Epidermal melanocyte (primary cell): ENCODE measurements around the gene C2CD2.

Experiments
- DNase-seq: peaks from one replicate; pipeline ENCODE4 v3.0.0; 2011; ENCODE audit warnings: low spot score; ENCODE audit not compliant: insufficient read length

C2CD2 gene

DNA sequence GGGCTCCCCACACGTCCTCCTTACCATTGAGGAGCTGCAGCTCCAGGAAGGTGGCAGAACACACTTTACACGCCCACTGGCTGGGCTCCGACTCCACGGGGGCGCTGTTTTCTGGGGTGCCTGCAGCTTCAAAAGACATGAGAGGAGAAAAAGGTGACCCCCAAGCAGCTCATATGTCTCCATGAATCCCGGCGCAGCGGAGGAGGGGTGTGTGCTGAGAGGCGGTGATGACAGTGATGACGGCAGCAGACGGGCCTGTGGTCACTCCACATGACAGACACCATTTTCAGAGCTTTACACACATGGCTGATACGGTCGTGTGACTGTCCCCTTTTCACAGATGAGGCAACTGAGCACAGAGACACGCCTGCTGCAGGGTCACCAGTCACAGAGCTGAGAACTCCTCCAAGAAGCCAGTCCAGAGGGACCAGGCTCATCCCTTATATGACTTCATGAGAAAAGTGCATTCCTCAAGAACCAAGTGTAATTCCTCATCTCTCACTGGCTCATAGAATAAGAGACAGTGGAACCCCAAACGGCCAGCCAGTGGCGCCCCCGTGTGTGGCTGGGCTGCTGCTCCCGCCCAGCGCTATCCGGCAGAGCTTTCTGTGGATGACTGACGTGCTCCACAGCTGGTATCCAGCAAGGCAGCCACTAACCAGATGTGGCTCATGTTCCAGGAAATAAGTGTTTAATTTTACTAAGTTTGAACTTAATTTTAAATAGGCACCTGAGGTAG, 106.6 kb downstream of the C2CD2 start:
- peak; percentile 36 for DNase-seq

DNA sequence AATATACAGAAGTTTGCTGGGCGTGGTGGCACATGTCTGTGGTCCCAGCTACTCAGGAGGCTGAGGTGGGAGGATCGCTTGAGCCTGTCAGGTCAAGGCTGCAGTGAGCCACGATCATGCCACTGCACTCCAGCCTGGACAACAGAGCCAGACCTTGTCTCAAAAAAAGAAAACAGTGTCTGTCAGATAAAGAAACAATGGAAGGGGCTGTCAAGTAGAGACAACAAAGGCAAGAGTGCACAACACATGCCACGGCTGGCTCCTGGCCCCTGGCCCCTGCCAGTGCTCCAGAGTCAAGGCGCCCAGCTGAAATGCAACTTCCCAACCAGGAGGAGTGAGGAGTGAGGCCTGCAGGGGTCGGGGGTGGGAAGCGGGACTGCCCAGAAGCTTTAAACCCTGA, 107.3 kb downstream of the C2CD2 start:
- no peak for DNase-seq

DNA sequence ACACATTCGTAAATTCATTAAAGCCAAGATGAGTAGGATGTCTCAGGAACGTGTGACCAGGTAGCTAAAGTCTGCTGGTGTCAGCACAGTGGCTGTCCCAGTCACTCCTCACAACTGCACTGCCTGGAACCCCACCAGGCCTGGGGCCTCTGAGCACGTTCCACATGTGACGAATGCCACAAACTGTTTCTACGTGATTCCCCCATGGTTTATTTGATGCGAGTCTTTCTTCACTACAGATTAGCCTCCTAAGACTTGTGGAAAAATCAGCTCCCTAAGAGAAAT, 107.8 kb downstream of the C2CD2 start:
- no peak for DNase-seq

DNA sequence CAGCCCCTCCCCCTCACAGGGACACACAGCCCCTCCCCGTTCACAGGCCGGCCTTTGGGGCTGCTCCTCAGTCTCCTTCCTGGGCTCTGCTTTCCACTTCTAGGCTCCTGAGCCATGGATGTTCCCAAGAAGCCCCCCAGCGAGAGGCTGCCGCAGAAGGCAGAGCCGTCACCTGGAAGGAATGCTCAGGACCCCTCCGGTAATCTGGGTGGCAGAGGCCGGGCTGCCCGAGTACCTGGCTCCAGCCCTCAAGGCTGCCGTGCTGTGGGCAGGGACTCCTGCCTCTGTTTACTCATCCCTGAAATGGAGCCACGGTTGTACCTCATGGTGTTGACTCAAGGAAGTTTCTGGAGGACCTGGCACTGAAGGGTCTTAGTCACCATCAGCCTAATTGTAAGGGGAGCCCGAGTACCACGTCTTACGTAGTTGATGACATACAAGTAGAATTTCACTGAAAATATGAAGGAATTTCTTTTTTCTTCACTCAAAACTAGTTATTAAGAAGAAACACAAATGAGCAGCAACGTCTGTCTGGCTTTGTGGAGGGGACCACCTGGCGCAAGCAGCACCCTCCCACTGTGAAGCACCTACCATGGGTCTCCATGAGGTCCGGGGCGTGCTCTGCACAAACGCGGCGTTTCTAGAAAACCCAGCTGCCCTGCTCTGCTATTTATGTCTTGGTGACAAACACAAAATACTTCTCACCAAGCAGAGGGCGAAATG, 108.3 kb downstream of the C2CD2 start:
- no peak for DNase-seq

DNA sequence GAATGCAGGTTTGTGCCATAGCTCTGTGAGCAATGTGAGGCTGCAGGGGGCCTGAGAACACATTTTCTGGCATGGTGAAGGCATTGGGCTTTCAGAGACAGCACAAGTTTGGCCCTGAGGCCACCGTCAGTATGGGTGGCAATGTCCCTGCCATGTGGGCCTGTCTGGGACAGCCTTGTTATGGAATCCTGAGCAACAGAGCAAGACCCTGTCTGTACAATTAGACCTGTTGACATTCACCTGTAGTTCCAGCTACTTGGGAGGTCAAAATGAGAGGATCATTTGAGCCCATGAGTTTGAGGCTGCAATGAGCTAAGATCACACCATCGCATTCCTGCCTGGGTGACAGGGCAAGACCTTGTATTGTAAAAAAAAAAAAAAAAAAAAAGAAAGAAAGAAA, 110.2 kb downstream of the C2CD2 start:
- DNase-seq, result no peak

DNA sequence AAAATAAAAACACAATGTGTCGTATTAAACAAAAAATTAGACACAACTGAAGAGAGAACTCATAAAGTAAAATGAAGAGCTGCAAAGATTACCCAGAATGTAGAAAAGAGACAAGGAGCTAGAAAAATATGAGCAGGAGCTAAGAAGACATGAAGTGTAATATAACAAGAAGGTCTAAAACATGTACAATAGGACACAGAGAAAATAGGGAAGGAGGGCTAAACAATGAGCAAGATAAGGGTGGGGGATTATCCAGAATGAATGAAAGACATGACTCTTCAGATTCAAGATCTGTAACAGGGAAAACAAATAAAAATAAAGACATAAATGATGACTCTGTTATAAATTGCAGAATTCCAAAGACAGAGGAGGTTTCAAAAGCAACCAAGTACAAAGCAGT, 112.9 kb downstream of the C2CD2 start:
- no peak for DNase-seq

DNA sequence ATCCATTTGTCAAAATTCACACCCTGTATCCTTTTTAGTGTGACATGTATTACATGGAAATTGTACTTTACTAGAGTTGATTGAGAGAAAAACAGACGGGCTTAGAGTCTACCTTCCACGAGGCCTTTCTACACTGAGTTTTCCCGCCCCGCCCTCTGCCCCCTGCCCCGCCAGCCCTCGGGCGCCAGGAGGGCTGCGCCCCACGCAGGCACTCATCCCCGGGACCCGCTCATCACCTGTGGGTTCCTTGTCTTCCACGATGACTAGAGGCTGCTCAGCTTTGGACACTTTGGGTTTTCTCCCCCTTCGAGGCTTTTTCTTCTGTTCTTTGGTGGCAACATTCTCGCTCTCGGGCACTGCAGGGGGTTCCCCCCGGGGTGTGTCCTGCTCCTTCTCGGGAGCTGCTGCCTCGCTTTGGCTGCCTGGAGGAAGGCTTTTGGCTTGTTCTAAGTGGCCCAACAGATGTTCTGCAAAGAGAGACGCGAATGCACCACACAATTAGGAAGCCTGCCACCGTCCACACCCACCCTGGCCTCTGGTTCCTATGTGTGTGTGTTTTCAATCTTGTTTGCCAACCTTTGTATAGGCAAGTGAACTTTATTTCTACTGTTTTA, 114.3 kb downstream of the C2CD2 start:
- no peak for DNase-seq

DNA sequence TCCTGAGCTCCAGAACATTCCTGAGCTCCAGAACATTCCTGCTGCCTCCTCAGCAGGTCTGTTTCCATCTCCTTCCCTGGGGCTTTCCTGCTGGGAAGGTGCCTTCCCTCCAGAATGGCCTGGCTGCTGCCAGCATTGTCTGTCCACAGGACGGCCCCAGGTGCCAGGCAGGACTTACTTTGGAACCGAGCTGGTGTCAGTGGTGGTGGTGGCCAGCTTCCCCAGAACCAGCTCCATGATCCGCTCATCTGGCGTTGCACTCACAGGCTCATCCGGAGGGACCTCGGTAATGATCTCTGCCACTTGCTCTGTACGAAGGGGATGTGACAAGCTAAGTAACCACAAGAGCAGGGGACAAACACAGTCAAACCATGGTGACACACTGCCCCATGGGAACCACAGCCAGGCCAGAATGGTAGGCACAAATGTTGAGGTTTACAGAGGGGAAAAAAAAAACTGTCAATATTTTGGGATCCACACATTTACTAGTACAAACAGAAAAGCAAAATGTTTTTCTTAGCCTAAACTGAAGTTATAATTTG, 116.0 kb downstream of the C2CD2 start:
- no peak for DNase-seq

DNA sequence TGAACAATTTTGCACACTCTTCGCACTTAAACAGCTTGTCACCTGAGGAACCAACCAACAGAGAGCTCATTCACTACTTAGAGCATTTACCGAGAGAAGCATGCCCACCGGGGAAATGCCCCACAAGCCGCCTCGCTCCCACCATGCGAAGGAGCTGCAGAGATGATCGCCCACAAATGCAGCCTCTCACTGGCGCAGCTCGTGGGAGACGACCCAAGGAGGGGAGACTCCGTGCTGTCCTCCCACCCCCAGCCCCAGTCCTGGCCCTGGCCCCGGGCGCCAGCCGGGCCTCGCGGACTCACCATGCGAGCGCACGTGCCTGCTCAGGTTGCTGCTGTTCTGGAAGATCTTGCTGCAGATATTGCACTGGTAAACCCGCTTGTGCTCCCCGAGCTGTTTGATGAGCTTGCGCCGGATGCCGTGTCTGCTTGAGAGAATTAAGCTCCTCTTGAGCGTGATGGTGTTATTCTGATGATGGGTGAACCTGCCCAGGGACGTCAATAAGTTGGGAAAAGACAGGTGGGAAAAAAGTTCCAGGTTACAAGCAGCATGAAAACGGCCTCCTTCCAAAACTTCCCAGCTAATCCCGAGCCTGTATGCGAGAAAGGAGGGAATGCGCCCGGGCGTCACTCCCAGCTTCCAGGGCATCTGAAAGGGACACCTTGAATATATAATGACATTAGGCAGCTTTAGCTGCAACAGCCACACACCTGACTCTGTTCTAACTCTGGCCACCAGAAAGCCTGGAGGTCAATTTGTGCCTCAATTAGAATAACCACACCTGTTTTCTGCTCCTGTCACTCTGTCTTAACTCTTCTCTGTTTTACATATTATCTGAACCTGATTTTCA, 117.4 kb downstream of the C2CD2 start:
- no peak for DNase-seq

DNA sequence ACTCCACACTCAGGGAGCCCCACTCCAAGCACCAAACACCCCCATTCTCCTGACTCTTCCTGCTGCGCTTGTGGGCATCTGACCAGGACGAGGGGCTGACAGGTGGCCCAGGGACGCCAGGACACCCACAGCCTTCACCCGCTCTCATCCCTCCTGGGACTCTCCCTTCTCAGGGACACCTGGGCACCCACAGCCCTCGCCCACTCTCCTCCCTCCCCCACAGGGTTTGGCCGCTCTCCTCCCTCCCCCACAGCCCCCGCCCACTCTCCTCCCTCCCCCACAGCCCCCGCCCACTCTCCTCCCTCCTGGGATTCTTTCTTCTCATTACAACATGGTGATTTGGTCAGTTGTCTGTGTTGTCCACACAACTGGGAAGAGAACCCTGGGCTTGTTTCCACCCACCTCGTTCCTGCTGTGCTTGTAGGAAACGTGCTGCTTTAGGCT, 118.1 kb downstream of the C2CD2 start:
- DNase-seq, result no peak
